GM21528 (cell line): ENCODE measurements around the gene SPAG9.
"Not testable (repeated sequence)": the region's sequence is repeated elsewhere in the genome, so short reads cannot be mapped to it uniquely, and the experiment has no call there.

Experiments used
- ATAC-seq: cut with Tn5 transposase; IDR thresholded peaks from one replicate; pipeline ENCODE4 v1.9.1; 2021; ENCODE audit warnings: mild to moderate bottlenecking, moderate library complexity; ENCODE audit not compliant: unreplicated experiment, low FRiP score

Gene SPAG9

DNA sequence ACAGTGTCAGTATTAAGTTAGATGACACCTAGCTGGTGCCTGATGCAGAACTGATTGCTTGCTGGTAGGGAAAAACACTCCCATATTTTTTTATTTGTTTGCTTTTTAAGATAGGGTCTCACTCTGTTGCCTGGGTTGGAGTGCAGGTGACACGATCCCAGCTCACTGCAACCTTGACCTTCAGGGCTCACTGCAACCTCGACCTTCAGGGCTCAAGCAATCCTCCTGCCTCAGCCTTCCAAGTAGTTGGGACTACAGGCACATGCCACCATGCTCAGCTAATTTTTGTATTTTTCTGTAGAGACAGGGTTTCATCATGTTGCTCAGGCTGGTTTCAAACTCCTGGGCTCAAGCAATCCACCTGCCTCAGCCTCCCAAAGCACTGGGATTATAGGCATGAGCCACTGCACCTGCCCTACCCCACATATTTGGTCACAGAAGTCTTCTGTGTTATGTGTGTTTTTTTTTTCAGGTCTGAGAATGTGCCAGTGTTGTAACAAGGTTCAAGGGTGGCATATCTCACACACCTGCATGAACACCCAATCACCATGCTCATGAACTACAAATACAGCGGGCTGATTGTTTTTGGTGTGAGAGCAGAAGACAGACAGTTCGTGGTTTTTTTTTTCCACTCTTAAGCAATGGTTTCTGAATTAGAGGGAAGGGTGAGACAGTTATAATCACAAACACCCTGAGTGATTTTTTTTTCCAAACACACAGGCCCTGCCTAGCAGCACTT is 22.8 kb downstream of the SPAG9 start:
- ATAC-seq: no peak

DNA sequence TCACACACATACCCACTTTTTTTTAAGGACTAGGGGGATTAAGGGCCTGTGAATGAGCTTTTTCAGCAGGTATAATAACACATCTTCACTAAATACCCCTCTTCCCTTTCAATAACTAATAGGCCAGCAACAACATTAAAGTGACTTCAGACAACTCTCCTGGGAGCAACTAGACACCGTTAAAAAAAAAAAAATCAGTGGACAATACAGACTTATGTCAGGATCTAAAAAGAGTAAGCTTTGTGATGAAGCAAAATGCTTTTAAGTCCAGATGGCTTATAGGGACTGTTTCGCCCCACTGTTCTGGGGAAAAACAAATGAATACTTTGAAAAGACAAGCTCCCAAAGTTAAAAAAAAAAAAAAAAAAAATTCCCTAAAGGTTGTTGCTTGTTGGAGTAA is 29.0 kb downstream of the SPAG9 start:
- ATAC-seq: no peak

DNA sequence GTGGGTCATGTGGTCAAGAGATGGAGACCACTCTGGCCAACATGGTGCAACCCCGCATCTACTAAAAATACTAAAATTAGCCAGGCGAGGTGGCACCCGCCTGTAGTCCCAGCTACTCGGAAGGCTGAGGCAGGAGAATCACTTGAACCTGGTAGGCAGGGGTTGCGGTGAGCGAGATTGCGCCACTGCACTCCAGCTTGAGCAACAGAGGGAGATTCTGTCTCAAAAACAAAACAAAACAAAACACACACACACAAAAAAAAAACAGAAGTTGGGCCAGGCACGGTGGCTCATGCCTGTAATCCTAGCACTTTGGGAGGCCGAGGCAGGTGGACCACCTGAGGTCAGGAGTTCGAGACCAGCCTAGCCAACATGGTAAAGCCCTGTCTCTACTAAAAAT is 31.8 kb downstream of the SPAG9 start:
- not testable (repeated sequence) for ATAC-seq

DNA sequence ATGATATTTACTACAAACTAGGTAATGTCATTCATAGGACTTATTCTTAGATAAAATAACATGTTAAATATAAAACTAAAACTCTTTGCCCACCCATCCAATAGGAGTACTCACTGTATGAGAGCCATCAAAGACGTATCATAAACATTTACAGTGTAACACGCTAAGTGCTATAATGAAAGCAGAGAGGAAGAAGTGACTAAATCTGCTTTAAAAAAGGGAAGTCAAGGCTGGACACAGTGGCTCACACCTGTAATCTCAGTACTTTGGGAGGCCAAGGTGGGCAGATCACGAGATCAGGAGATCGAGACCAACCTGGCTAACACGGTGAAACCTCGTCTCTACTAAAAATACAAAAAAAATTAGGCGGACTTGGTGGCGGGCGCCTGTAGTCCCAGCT is 32.4 kb downstream of the SPAG9 start:
- no peak for ATAC-seq

DNA sequence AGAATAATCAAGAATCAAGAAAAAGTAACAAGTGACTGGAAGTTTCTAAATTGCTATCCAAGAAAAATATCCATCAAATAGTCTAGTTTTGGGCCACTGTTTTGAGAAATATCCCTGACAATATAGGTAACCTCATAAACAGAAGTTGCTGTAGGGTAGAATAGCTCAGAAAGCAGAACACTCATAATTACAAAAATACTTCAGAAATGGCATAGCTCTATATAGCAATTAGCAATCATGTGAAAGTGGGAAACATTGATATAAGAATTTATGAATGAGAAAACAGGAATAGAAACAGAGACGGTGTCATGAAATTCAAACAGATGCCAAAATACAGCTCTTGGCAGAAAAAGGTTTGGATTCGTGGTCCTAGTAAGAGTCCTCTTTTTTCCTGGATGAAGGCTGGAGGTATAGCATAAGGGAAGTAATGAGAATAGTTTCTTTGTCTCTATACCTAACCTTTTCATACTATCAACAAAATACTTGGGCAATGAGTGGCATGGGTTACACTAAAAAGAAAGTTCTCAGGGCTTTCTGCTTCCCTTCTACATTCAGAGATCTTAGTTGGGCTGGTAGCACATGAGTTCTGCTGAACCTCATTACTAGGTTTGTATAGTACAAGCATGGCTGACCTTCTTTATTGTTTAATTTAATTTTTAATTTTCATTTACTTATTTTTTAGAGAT is 33.5 kb downstream of the SPAG9 start:
- ATAC-seq: no peak

DNA sequence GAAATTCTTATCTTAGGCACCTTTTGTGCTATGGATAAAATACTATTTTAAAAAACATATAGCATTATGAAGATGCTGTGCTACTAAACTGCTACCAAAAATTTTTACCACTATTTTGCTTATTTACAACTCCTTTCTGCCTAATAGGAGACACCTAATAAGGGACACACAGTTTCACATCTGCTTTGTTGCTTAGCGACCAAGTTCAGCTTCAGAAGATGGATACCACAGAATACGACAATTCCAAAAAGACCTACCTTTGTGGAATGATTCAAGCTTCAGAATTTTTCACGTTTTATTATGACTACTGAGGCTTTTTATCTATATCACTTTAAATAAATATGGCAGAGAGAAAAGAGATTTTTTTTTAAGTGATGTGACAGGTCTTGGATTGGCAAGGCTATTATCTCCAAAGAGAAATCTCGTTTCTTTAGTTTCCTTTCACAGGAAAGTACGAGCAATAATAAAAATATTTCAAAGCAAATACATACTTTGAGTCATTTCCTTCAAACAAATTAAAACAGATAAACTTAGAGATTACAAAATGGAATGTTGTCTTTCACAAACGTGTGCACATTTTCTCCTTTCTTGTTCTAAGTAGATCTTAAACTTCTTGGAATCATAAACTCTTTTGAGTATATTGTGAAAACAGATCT is 35.4 kb downstream of the SPAG9 start:
- no peak for ATAC-seq

DNA sequence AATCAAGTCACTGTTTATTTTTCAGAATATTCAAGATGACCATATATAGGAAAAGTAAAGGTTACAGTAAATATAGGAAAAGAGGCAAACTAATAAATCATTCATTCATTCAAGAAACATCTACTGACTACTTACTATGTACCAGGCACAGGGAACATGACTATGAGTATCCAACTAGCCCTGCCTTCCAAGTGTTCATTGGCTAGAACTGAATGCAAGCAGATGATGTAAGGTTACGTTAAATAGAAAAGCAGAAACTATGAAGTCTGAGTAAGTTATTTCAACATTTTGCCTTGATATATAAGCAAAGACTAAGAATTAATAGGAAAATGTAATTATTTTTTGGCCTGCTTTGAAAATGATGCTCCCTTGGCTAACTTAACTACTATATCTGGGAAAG is 36.7 kb downstream of the SPAG9 start:
- no peak for ATAC-seq

DNA sequence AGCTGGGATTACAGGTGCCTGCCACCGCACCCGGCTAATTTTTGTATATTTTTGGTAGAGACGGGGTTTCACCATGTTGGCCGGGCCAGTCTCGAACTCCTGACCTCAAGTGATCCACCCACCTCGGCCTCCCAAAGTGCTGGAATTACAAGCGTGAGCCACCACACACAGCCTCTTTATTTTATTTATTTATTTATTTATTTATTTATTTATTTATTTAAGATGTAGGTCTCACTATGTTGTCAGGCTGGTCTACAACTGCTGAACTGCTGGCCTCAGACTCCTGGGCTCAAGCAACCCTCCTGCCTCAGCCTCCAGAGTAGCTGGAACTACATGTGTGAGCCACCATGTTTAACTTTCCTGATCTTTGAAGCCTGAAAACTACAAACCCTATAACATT is 37.3 kb downstream of the SPAG9 start:
- not testable (repeated sequence) for ATAC-seq

DNA sequence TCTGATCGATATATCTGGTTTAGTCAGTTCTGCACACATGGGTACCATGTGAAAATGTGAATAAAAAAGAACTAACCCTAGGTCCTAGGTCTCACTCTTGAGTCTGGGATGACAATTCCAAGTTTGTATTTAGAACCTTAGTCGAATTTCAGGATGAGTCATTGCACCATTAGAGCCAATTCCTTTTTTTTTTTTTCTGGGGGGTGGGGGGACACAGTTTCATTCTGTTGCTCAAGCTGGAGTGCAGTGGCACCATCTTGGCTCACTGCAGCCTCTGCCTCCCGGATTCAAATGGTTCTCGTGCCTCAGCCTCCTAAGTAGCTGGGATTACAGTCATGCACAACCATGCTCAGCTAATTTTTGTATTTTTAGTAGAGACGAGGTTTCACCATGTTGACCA is 41.6 kb downstream of the SPAG9 start:
- ATAC-seq: no peak

DNA sequence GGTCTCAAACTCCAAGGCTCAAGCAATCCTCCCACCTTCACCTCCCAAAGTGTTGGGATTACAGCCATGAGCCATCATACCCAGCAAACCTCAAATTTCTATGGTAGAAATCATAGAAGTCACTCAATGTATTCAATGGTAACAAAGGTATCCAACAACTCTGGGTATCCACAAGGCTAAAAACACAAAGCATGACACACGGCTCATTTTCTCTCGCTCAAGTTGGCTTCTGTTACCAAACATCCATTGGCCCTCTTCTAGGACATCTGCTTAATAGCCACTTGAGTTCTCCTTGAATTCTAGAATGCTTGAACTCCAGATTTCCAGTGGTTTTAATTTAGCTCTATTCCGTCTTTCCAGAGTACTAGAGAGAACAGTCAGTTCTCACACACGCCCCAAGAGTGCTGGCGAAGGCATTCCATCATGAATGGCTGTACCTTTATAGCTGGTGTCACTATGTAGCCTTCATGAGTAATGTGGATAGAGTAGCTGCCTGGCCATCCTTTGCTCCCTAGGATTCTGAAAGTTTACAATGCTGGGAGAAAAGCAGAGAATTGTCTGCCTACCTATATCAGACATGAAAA is 42.6 kb downstream of the SPAG9 start:
- no peak for ATAC-seq

DNA sequence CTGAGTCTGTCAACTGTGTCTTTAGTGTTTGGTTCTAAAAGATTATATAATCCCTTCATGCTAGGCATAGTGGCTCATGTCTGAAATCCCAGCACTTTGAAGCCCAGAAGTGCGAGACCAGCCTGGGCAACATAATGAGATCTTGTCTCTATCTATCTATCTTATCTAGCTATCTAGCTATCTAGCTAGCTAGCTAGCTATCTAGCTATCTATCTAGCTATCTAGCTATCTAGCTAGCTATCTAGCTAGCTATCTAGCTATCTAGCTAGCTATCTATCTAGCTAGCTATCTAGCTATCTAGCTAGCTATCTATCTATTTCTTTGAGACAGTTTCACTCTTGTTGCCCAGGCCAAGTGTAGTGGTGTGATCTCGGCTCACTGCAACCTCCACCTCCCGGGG is 43.8 kb downstream of the SPAG9 start:
- ATAC-seq: no peak

DNA sequence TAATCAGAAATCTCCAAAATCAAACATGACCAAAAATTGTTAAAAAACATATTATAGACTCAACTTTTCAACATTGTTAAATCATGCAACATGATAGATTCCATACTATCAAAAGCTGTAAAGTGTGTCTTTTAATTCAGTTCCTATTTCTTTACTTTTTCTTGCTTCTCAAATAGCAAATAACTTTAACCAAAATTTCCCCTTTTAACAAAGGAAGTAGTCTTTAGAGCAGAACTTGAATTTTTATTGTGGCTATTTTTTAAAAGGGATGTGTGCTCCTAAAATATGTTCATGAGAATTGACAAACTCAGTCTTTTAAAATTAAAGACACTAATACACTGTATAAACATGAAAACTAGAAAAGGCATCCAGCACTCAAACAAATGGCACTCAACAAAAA is 49.1 kb downstream of the SPAG9 start:
- no peak for ATAC-seq

DNA sequence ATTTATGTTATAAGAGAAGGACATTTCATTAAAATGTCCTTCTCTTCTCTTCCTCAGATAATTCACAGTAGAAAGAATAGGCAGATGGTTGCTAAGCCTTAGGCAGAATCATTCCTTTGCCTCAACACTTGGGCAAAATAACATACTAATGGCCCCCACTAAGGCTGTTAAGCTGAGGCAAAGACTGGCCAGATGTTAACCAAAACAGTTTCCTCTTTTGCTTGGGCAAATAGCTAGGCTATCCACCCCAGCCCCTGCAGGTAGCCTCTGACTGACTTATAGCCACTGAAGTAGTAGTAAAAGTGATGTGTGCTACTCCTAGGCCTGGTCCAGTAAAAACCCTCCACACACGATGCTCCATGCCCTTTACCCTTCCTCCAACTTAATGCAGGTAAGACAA is 55.2 kb downstream of the SPAG9 start:
- ATAC-seq: no peak

DNA sequence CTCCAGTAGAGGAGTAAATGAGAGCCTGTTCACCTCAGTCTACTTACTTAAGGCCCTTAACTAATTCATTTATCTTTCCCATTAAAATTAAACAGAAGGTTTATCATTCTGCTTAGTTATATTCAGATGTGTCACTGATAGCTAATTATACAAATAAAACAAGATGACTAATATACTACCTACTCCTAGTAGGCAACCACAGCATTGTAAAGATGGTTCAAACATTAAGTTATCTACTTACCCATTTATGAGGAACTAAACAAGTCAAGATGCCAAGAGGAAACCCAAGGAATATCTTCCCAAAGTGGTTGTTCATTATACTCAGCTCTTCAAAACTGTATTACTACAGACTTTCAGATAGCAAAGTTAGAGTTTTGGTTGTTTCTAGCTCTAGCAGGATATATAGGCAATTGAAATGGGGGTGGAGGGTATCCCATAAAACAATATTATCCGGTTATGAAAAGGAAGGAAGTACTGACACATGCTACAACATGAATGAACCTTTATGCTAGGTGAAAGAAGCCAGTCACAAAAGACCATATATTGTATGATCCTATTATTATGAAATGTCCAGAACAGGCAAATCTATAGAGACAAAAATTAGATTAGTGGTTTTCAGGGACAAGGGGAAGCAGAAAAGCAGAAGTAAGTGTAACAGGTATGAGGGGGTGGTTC is 56.5 kb downstream of the SPAG9 start:
- no peak for ATAC-seq

DNA sequence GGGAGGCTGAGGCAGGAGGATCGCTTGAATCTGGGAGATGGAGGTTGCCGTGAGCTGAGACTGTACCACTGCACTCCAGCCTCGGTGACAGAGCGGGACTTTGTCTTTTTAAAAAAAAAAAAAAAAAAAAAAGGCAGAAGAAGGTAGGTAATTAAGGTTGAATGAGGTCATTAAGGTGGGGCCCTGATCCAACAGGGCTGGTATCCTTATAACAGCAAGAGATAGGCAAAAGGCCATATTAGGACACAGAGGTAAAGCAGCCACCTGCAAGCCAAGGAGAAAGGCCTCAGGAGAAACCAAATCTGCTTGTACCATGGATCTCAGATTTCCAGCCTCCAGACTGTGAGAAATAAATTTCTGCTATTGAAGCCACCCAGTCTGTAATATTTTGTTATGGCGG is 60.3 kb downstream of the SPAG9 start:
- ATAC-seq: no peak

DNA sequence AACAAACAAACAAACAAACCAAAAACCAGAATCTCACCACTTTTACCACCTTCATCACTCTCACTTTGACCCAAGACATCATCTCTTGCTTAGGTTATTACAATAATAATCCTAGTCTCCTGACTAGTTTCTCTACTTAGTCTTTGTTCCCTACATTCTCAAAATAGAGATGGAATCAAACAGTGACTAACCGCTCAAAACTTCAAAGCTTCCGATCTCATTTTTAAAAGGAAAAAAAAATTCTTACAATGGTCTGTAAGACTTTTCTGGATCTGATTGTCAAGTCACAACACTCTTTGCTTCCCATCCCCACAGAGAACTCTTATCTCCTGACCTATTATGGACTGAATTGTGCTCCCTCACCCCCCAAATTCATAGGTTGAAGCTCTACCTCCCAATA is 60.9 kb downstream of the SPAG9 start:
- ATAC-seq: no peak

DNA sequence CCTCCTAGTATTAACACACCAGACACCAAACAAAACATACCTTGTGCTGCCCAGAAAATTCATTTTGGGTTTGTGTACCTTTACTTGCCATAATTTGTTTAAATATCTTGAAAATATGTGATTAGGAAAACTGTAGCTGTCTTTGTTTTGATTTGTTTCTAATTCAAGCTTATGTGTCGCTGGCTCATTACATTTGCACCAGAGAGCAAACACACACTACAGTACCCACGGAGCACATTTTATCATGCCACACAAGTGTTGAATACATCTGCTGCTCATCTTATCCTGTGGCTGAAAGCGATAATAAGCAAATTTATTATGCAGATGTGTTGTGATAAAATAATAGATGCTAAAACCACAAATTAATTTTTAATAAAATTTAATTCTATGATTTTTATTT is 63.1 kb downstream of the SPAG9 start:
- no peak for ATAC-seq

DNA sequence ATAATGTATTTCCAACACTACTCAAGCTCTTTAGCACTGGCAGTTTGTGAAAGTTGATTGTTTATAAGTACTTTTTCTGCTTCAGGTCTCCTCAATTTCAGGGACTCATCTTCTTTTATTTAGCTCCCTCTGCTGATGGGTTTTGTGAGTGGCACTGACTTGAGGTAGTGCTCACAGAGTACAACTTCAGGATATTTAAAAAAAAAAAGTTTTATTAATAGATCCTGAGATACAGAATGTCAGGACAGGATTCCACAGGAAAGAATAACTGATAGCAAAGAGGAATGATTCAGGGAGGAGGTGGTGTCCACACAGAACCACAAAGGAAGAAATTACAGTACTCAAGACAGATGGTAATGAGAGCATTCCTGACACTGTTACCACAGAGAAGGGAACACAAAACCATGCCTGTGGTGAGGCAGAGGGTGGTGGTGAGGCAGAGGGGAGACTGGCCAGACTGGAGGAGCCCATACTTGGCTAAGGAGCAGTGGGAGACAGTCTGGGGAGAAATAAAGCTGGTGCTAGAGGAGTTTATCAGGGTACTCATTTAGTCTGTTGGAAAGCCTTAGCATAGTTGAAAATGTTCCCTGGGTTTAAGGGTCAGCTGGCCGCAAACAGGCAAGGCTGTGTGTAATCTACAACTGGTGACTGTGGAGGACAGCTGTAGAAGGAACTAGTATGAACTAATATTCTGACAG is 63.7 kb downstream of the SPAG9 start:
- ATAC-seq: no peak

DNA sequence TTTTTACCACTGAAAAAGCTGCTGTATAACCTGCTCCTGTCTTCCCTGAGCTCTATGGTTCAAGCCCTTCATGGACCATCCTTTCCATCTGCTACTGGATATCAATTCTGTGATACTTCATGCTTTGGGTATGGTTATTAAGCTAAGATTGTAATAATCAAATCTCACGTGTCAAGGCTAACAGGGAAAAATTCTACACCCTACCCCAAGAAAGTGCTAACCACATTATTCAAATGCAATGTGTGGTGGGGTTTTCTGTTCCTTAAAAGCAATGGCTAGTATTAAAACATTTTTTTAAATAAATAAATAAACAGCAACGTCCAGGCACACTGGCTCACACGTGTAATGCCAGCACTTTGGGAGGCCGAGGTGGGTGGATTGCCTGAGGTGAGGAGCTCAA is 65.9 kb downstream of the SPAG9 start:
- no peak for ATAC-seq

DNA sequence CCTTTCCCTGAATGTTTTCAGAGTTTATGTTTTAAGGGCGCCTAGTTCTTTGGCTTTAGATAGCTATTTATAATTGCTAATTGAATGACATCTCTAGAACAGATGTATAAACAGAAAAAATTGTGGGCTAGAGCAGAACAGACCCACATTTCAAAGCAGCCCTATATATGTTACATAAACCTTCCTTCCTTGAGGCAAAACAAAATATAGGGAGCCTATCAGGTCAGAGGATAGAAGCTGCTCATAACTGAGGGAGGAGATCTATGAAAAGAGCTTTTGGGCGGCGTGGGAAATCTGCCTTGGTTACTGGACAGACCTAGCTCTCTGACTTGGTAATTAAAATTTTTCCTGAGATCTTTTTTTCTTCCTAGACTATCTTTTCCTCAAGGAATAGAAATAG is 68.4 kb downstream of the SPAG9 start:
- ATAC-seq: no peak
